Prostate gland (tissue), 2 donors: ENCODE data around the gene CAPSL.

Experiments used
- POLR2A ChIP-seq: fragments of 450-650 bp; IDR thresholded peaks from one replicate; pipeline ENCODE4 v1.6.1; 2016; ENCODE audit warnings: antibody characterized with exemption, mild to moderate bottlenecking
- TF ChIP-seq, protein P1 (sequence below), 4 experiments: fragments of 200-600 bp in 2 of 4; fragments of 450-650 bp in 2 of 4; sonication (generic) in 2 of 4; IDR thresholded peaks; 1 replicate in 3 of 4; 2 replicates in 1 of 4; pipeline ENCODE4 v1.5.1; 2016 to 2019; ENCODE audit warnings: antibody characterized with exemption in 4 of 4, mild to moderate bottlenecking in 2 of 4, moderate library complexity in 2 of 4

DNA sequence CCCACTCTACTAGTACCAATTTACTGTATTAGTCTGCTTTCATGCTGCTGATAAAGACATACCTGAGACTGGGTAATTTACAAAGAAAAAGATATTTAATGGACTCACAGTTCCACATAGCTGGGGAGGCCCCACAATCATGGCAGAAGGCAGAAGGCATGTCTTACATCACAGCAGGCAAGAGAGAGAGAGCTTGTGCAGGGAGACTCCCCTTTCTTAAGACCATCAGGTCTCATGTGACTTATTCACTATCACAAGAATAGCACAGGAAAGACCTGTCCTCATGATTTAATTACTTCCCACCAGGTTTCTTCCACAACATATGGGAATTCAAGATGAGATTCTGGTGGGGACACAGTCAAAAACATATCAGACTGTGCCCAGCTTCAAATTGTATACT is 41.3 kb upstream of the CAPSL start:
- TF ChIP-seq POLR2A, result no peak
- TF ChIP-seq, protein P1, sequence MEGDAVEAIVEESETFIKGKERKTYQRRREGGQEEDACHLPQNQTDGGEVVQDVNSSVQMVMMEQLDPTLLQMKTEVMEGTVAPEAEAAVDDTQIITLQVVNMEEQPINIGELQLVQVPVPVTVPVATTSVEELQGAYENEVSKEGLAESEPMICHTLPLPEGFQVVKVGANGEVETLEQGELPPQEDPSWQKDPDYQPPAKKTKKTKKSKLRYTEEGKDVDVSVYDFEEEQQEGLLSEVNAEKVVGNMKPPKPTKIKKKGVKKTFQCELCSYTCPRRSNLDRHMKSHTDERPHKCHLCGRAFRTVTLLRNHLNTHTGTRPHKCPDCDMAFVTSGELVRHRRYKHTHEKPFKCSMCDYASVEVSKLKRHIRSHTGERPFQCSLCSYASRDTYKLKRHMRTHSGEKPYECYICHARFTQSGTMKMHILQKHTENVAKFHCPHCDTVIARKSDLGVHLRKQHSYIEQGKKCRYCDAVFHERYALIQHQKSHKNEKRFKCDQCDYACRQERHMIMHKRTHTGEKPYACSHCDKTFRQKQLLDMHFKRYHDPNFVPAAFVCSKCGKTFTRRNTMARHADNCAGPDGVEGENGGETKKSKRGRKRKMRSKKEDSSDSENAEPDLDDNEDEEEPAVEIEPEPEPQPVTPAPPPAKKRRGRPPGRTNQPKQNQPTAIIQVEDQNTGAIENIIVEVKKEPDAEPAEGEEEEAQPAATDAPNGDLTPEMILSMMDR (IDR thresholded peaks at IDR 0.05), result no peak
